HepG2 (cell line): Measurements from ENCODE around the gene TSEN54. TPM values are rescaled to one million over a fixed set of nuclear protein-coding genes. Genes with fewer than 3 reads are reported as not detected.

Source experiments
- ATF1 ChIP-seq: IDR thresholded peaks from 2 replicates; pipeline ENCODE4 v1.6.1; 2016; ENCODE audit warnings: mild to moderate bottlenecking, control low read depth
- FOXO4 ChIP-seq: sonication (generic); formaldehyde crosslinking; conservative IDR thresholded peaks from 2 replicates; pipeline ENCODE4 v1.8.1; 2023; ENCODE audit warnings: missing genetic modification reagents
- ISX ChIP-seq: sonication (generic); formaldehyde crosslinking; conservative IDR thresholded peaks from 2 replicates; pipeline ENCODE4 v1.5.0; 2020; ENCODE audit warnings: missing genetic modification reagents
- NFYC ChIP-seq: IDR thresholded peaks from 2 replicates; pipeline ENCODE4 v1.6.1; 2016; ENCODE audit warnings: missing genetic modification reagents, missing compliant biosample characterization
- POGK ChIP-seq: sonication (generic); formaldehyde crosslinking; conservative IDR thresholded peaks from 2 replicates; pipeline ENCODE4 v1.8.0; 2022; ENCODE audit warnings: mild to moderate bottlenecking, moderate library complexity, missing genetic modification reagents
- RBAK ChIP-seq: sonication (generic); formaldehyde crosslinking; IDR thresholded peaks from 2 replicates; pipeline ENCODE4 v1.5.1; 2020; ENCODE audit warnings: mild to moderate bottlenecking, missing genetic modification reagents
- SOX5 ChIP-seq: IDR thresholded peaks from 2 replicates; pipeline ENCODE4 v1.6.1; 2016; ENCODE audit warnings: borderline replicate concordance
- SP4 ChIP-seq: sonication (generic); formaldehyde crosslinking; IDR thresholded peaks from 2 replicates; pipeline ENCODE4 v1.8.1; 2023; ENCODE audit warnings: mild to moderate bottlenecking, missing genetic modification reagents
- ZNF101 ChIP-seq: sonication (generic); formaldehyde crosslinking; IDR thresholded peaks from 2 replicates; pipeline ENCODE4 v1.4.0; 2020; ENCODE audit warnings: mild to moderate bottlenecking, low read depth, missing genetic modification reagents, borderline replicate concordance
- ZNF124 ChIP-seq: sonication (generic); formaldehyde crosslinking; IDR thresholded peaks from 2 replicates; pipeline ENCODE4 v1.4.0; 2020; ENCODE audit warnings: missing genetic modification reagents
- ZNF263 ChIP-seq: sonication (generic); formaldehyde crosslinking; IDR thresholded peaks from 2 replicates; pipeline ENCODE4 v1.4.0; 2020; ENCODE audit warnings: missing genetic modification reagents
- ZNF274 ChIP-seq: sonication (generic); formaldehyde crosslinking; IDR thresholded peaks from 2 replicates; pipeline ENCODE4 v1.5.1; 2020; ENCODE audit warnings: mild to moderate bottlenecking, missing genetic modification reagents
- ZNF296 ChIP-seq: sonication (generic); formaldehyde crosslinking; conservative IDR thresholded peaks from 2 replicates; pipeline ENCODE4 v1.5.0; 2020; ENCODE audit warnings: mild to moderate bottlenecking, missing genetic modification reagents
- ZNF563 ChIP-seq: sonication (generic); formaldehyde crosslinking; IDR thresholded peaks from 2 replicates; pipeline ENCODE4 v1.8.0; 2022; ENCODE audit warnings: mild to moderate bottlenecking, moderate library complexity, missing genetic modification reagents
- ZNF609 ChIP-seq: sonication (generic); formaldehyde crosslinking; IDR thresholded peaks from 2 replicates; pipeline ENCODE4 v1.4.0; 2020; ENCODE audit warnings: mild to moderate bottlenecking, missing genetic modification reagents, borderline replicate concordance
- ZNF687 ChIP-seq: sonication (generic); formaldehyde crosslinking; IDR thresholded peaks from 2 replicates; pipeline ENCODE4 v1.5.1; 2020; ENCODE audit warnings: mild to moderate bottlenecking, missing genetic modification reagents, moderate library complexity
- polyA plus RNA-seq, 8 experiments: library from polyadenylated mRNA; depleted of rRNA in 3 of 8; stranded (reverse) in 7 of 8; unstranded in 1 of 8; fragments of >200 nt; fragmentation: Illumina TruSeq in 4 of 8; extraction: Trizol in 4 of 8; gene quantifications; 2 replicates each; pipeline versions ENCODE4 v1.2.1 to v1.2.3, GENCODE V29; 2011 to 2016; ENCODE audit warnings: low read depth in 4 of 8, missing spikeins in 1 of 8, mixed read lengths in 1 of 8; ENCODE audit not compliant: insufficient read depth in 1 of 8
- total RNA-seq, 5 experiments: library from RNA; depleted of rRNA; stranded (reverse); fragments of >200 nt; fragmentation: Illumina TruSeq; extraction: Trizol; gene quantifications; 2 replicates each; pipeline ENCODE4 v1.2.3, GENCODE V29; 2016; ENCODE audit warnings: low read depth in 1 of 5

The TSEN54 gene
- total and polyA plus RNA-seq, 2 of the 13 experiments (the other 11 are each of a cell fraction or from before 2014, with no cell fraction given) = 62.9 to 63.3 TPM

GRCh38 chr17:75476752-75477489 is 39.4 kb upstream of the TSEN54 start (continued):
- TF ChIP-seq ZNF609 (CRISPR knock-in tag) = no peak
- TF ChIP-seq ZNF263 (CRISPR knock-in tag) = no peak
- no peak for TF ChIP-seq FOXO4 (CRISPR knock-in tag)
- TF ChIP-seq SOX5 (CRISPR knock-in tag) = no peak
- no peak for TF ChIP-seq NFYC (CRISPR knock-in tag)
- no peak for TF ChIP-seq RBAK
- TF ChIP-seq ZNF563 (CRISPR knock-in tag) = no peak
- TF ChIP-seq ZNF296 (CRISPR knock-in tag) = 0 out of 2 replicates have a peak, but pooled peaks have one; percentile 32
- no peak for TF ChIP-seq ZNF101 (CRISPR knock-in tag)
- no peak for TF ChIP-seq POGK (CRISPR knock-in tag)
- peak; percentile 48; the same call in 1 of the 2 replicates for TF ChIP-seq ZNF687 (CRISPR knock-in tag)
- no peak for TF ChIP-seq ZNF124 (CRISPR knock-in tag)
- TF ChIP-seq ZNF274 (CRISPR knock-in tag) = 0 out of 2 replicates have a peak, but pooled peaks have one; percentile 76
- no peak for TF ChIP-seq ATF1
- TF ChIP-seq SP4 (CRISPR knock-in tag) = no peak
- no peak for TF ChIP-seq ISX (CRISPR knock-in tag)
